ENCODE results near the gene SLC38A4. TPM values are rescaled to one million over a fixed set of nuclear protein-coding genes. Genes with fewer than 3 reads are reported as not detected.

The SLC38A4 gene
- total and polyA plus RNA-seq, 2 of the 8 experiments (the other 6 are each of a cell fraction or from before 2014, with no cell fraction given): 6.7 to 15.4 TPM

DNA sequence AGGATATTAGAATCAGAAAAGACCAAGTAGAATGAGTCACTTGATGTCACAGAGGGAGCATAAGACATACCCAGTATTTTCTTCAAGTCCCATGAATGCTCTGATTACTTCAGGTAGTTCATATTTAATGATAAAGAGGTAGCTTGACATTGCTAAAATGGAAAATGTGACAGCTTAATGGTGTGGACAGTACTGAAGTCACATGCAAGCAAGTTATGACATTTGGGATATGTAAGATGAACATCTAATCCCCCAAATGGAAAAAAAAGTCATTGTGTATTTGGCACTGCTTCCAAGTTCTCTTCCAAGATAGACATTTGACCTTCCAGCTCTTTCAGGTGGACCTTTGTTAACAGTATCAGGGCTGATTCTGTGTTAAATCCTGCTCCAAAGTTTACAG is 45.9 kb downstream of the SLC38A4 start:
- Histone ChIP-seq H3K4me3 (ENCODE audit: extremely low read depth in 1 of 4, insufficient read depth in 2 of 4, low read depth in 3 of 4, low read length in 4 of 4) (no peak overlapping the region), H3K36me3 (ENCODE audit: control insufficient read depth in 2 of 4, insufficient read depth in 4 of 4, low read length in 3 of 4) (no peaks in the 10 kb centered on the region), H2BK20ac (ENCODE audit: low read length) (no peak overlapping the region), H3K4me2 (ENCODE audit: insufficient read depth in 1 of 2, low read depth in 2 of 2, low read length in 2 of 2) (no peak overlapping the region), H3K27me3 (replicated peaks in 1 of 4; ENCODE audit: control insufficient read depth in 3 of 4, extremely low read depth in 1 of 4, insufficient read depth in 3 of 4, low read length in 3 of 4) (no peaks in the 10 kb centered on the region), H3K4me1 (replicated peaks in 1 of 4; ENCODE audit: control insufficient read depth in 3 of 4, insufficient read depth in 4 of 4, low read length in 3 of 4) (no peaks in the 10 kb centered on the region), H4K8ac (ENCODE audit: extremely low read depth, insufficient read depth, low read length) (no peak overlapping the region), H3K14ac (ENCODE audit: insufficient read length) (no peak overlapping the region), H2BK12ac (ENCODE audit: low read depth, low read length) (no peak overlapping the region), H2BK120ac (replicated peaks; ENCODE audit: low read depth, low read length) (no peak overlapping the region), H2AFZ (ENCODE audit: low read length) (no peak overlapping the region), H3K9me3 (ENCODE audit: insufficient read depth in 2 of 2, low read depth in 1 of 2, low read length in 1 of 2) (no peaks in the 10 kb centered on the region), H3K23ac (ENCODE audit: insufficient read length) (no peak overlapping the region), H3K18ac (ENCODE audit: extremely low read depth, low read length) (no peak overlapping the region), H4K5ac (ENCODE audit: insufficient read length, low read depth, low read length) (no peak overlapping the region), H2BK15ac (ENCODE audit: low read length) (no peak overlapping the region), H3K79me2 (ENCODE audit: control insufficient read depth in 1 of 2, insufficient read depth in 2 of 2, low read length in 2 of 2) (no peaks in the 10 kb centered on the region), H3K27ac (ENCODE audit: low read depth, low read length) (no peak overlapping the region), H3K4ac (replicated peaks; ENCODE audit: insufficient read length, low read depth, low read length) (no peak overlapping the region), H3K79me1 (ENCODE audit: low read depth, low read length) (no peaks in the 10 kb centered on the region), H2AK5ac (ENCODE audit: low read depth, low read length) (no peak overlapping the region), H3K9ac (replicated peaks in 1 of 4; ENCODE audit: extremely low read depth in 1 of 4, low read depth in 3 of 4, low read length in 3 of 4) (no peak overlapping the region), H4K20me1 (replicated peaks in 1 of 2; ENCODE audit: control insufficient read depth in 1 of 2, insufficient read depth in 2 of 2, low read length in 2 of 2) (no peaks in the 10 kb centered on the region), H3K56ac (replicated peaks; ENCODE audit: insufficient read length, low read depth, low read length) (no peak overlapping the region), H3K23me2 (ENCODE audit: low read depth, low read length) (no peaks in the 10 kb centered on the region; the same call in 1 of the 2 replicates), H2BK5ac (ENCODE audit: low read depth, low read length) (no peak overlapping the region), H4K91ac (replicated peaks; ENCODE audit: insufficient read length, low read length) (no peak overlapping the region)
- POLR2A ChIA-PET (ENCODE audit: partially characterized antibody): no interaction called here
- CTCF ChIA-PET (ENCODE audit: partially characterized antibody): interaction anchor here (0.6 to 0.8 kb wide), 2 partner anchors 17 to 179 kb away, joined by 3 read pairs; no protein-coding TSS in a partner anchor
- FAIRE-seq (no peak), DNase-seq (ENCODE audit: low read depth in 1 of 2, low spot score in 2 of 2) (no peak)
- TF ChIP-seq, protein P1, sequence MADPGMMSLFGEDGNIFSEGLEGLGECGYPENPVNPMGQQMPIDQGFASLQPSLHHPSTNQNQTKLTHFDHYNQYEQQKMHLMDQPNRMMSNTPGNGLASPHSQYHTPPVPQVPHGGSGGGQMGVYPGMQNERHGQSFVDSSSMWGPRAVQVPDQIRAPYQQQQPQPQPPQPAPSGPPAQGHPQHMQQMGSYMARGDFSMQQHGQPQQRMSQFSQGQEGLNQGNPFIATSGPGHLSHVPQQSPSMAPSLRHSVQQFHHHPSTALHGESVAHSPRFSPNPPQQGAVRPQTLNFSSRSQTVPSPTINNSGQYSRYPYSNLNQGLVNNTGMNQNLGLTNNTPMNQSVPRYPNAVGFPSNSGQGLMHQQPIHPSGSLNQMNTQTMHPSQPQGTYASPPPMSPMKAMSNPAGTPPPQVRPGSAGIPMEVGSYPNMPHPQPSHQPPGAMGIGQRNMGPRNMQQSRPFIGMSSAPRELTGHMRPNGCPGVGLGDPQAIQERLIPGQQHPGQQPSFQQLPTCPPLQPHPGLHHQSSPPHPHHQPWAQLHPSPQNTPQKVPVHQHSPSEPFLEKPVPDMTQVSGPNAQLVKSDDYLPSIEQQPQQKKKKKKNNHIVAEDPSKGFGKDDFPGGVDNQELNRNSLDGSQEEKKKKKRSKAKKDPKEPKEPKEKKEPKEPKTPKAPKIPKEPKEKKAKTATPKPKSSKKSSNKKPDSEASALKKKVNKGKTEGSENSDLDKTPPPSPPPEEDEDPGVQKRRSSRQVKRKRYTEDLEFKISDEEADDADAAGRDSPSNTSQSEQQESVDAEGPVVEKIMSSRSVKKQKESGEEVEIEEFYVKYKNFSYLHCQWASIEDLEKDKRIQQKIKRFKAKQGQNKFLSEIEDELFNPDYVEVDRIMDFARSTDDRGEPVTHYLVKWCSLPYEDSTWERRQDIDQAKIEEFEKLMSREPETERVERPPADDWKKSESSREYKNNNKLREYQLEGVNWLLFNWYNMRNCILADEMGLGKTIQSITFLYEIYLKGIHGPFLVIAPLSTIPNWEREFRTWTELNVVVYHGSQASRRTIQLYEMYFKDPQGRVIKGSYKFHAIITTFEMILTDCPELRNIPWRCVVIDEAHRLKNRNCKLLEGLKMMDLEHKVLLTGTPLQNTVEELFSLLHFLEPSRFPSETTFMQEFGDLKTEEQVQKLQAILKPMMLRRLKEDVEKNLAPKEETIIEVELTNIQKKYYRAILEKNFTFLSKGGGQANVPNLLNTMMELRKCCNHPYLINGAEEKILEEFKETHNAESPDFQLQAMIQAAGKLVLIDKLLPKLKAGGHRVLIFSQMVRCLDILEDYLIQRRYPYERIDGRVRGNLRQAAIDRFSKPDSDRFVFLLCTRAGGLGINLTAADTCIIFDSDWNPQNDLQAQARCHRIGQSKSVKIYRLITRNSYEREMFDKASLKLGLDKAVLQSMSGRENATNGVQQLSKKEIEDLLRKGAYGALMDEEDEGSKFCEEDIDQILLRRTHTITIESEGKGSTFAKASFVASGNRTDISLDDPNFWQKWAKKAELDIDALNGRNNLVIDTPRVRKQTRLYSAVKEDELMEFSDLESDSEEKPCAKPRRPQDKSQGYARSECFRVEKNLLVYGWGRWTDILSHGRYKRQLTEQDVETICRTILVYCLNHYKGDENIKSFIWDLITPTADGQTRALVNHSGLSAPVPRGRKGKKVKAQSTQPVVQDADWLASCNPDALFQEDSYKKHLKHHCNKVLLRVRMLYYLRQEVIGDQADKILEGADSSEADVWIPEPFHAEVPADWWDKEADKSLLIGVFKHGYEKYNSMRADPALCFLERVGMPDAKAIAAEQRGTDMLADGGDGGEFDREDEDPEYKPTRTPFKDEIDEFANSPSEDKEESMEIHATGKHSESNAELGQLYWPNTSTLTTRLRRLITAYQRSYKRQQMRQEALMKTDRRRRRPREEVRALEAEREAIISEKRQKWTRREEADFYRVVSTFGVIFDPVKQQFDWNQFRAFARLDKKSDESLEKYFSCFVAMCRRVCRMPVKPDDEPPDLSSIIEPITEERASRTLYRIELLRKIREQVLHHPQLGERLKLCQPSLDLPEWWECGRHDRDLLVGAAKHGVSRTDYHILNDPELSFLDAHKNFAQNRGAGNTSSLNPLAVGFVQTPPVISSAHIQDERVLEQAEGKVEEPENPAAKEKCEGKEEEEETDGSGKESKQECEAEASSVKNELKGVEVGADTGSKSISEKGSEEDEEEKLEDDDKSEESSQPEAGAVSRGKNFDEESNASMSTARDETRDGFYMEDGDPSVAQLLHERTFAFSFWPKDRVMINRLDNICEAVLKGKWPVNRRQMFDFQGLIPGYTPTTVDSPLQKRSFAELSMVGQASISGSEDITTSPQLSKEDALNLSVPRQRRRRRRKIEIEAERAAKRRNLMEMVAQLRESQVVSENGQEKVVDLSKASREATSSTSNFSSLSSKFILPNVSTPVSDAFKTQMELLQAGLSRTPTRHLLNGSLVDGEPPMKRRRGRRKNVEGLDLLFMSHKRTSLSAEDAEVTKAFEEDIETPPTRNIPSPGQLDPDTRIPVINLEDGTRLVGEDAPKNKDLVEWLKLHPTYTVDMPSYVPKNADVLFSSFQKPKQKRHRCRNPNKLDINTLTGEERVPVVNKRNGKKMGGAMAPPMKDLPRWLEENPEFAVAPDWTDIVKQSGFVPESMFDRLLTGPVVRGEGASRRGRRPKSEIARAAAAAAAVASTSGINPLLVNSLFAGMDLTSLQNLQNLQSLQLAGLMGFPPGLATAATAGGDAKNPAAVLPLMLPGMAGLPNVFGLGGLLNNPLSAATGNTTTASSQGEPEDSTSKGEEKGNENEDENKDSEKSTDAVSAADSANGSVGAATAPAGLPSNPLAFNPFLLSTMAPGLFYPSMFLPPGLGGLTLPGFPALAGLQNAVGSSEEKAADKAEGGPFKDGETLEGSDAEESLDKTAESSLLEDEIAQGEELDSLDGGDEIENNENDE (IDR thresholded peaks at IDR 0.05; ENCODE audit: insufficient replicate concordance, low read length): no peak
- TF ChIP-seq ASH2L (IDR thresholded peaks at IDR 0.05; ENCODE audit: low read length): no peak
